ENCODE data around the gene DPH6. TPM values are rescaled to one million over a fixed set of nuclear protein-coding genes. Genes with fewer than 3 reads are reported as not detected.

Gene DPH6
- 10 to 100 TPM; 15.0 to 15.5 TPM for total RNA-seq

GRCh38 chr15:35545824-35546510, at the start of gene DPH6:
TSS of gene DPH6 (minus strand) at chr15:35546165. CDS start at chr15:35546141, 24 bp downstream.

Small RNA genes within 50 kb of the gene (small RNA-seq; reads per million reads assigned to genes)
- 0 reads per million in 2 donors for gene AC019288.1
- 0 reads per million in 2 donors for gene MIR3942

All from melanocyte of skin (primary cell).